Measurements from ENCODE around the gene LECT2. TPM values are rescaled to one million over a fixed set of nuclear protein-coding genes. Genes with fewer than 3 reads are reported as not detected.

LECT2 gene
- total RNA-seq, 2 donors from 2014 or later, result not detected

- TF ChIP-seq, protein P1, sequence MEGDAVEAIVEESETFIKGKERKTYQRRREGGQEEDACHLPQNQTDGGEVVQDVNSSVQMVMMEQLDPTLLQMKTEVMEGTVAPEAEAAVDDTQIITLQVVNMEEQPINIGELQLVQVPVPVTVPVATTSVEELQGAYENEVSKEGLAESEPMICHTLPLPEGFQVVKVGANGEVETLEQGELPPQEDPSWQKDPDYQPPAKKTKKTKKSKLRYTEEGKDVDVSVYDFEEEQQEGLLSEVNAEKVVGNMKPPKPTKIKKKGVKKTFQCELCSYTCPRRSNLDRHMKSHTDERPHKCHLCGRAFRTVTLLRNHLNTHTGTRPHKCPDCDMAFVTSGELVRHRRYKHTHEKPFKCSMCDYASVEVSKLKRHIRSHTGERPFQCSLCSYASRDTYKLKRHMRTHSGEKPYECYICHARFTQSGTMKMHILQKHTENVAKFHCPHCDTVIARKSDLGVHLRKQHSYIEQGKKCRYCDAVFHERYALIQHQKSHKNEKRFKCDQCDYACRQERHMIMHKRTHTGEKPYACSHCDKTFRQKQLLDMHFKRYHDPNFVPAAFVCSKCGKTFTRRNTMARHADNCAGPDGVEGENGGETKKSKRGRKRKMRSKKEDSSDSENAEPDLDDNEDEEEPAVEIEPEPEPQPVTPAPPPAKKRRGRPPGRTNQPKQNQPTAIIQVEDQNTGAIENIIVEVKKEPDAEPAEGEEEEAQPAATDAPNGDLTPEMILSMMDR (IDR thresholded peaks at IDR 0.05), result no peak
- Histone ChIP-seq H3K4me3 (peak overlapping the region; percentile 29), H3K27ac (no peak overlapping the region), H3K4me1 (ENCODE audit: control insufficient read depth in 1 of 2, low read depth in 2 of 2) (peaks cover 5 to 18% of the 10 kb centered on the region in 2 donors), H3K36me3 (no peaks in the 10 kb centered on the region), H3K27me3 (replicated peaks; ENCODE audit: insufficient read depth) (no peaks in the 10 kb centered on the region), H3K9me3 (no peaks in the 10 kb centered on the region)
- no peak for DNase-seq (ENCODE audit: low spot score)
- no peak for ATAC-seq (ENCODE audit: insufficient number of reproducible peaks, low FRiP score, low read depth)
Measured at GRCh38 chr5:135995976-135996375, 41.2 kb upstream of the LECT2 start.

DNA sequence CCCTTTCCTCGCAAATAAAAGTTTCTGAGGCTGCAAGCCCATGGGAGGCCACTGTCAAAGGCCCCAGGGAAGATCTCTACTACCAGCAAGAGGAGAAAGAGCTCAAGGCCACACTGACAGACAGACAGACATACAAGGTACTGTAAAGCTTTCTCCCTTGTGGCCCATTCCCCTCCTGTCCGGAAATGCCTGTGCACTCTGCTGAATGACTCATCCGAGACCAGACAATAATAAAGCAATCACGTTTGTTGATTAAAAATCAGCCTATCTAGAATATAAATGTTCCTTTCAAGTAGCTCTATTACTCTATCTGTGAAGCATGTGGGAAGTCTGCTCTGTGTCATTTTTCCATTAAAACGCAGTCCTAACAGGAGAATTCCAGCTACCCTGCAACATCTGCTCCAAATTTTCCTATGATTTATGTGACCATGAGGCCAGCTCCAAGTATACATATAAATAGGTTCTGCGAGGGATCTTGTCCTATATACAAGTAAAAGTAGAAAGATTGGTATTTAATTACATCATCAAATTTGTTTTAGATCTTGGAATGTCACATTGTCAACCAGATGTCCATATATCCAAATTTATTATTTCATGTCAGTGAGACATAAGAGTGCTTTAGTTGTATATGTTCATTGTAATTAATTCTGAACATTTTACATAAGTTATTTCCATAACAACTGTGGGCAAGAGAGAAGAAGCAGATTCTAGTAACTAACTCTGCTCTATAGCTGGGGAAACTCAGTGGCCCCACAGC lies 39.3 kb upstream of the LECT2 start:
- H3K27me3 ChIP-seq (replicated peaks; ENCODE audit: insufficient read depth), result no peaks in the 10 kb centered on the region
- no peak overlapping the region for H3K4me3 ChIP-seq
- TF ChIP-seq, protein P1 (IDR thresholded peaks at IDR 0.05), result no peak
- no peak overlapping the region for H3K27ac ChIP-seq
- peaks cover 5 to 18% of the 10 kb centered on the region in 2 donors for H3K4me1 ChIP-seq (ENCODE audit: control insufficient read depth in 1 of 2, low read depth in 2 of 2)
- DNase-seq (ENCODE audit: low spot score) (no peak), ATAC-seq (ENCODE audit: insufficient number of reproducible peaks, low FRiP score, low read depth) (no peak)
- no peaks in the 10 kb centered on the region for H3K9me3 ChIP-seq
- no peaks in the 10 kb centered on the region for H3K36me3 ChIP-seq

DNA sequence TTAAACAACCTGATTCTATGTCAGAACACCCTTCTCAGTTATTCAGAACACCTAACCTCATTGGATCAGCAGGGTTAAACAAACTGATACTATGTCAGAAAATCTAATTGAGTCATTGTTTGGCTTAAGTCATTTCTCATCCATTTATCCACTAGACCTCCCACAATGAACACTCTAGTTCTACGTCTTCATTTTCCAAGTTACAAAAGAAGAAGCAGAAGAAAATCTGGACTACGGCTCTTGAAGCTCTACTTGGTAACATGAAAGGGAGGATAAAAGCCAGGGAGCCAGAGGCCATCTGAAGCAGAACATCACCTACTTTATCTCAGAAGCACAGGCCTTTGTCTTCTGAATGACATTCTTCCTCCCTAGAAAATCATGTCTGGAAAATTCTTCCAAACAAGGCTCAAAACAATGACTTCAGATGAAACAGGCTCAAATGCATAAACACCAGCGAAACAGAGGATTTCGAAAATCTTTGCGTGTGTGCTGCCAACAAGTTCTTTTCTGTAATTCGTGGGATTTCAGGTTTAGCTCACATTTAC lies 38.6 kb upstream of the LECT2 start:
- Histone ChIP-seq H3K4me3 (no peak overlapping the region), H3K36me3 (no peaks in the 10 kb centered on the region), H3K9me3 (no peaks in the 10 kb centered on the region), H3K27me3 (replicated peaks; ENCODE audit: insufficient read depth) (no peaks in the 10 kb centered on the region), H3K27ac (no peak overlapping the region), H3K4me1 (ENCODE audit: control insufficient read depth in 1 of 2, low read depth in 2 of 2) (peaks cover 5 to 18% of the 10 kb centered on the region in 2 donors)
- TF ChIP-seq, protein P1 (IDR thresholded peaks at IDR 0.05), result no peak
- ATAC-seq (ENCODE audit: insufficient number of reproducible peaks, low FRiP score, low read depth) (no peak), DNase-seq (ENCODE audit: low spot score) (no peak)

DNA sequence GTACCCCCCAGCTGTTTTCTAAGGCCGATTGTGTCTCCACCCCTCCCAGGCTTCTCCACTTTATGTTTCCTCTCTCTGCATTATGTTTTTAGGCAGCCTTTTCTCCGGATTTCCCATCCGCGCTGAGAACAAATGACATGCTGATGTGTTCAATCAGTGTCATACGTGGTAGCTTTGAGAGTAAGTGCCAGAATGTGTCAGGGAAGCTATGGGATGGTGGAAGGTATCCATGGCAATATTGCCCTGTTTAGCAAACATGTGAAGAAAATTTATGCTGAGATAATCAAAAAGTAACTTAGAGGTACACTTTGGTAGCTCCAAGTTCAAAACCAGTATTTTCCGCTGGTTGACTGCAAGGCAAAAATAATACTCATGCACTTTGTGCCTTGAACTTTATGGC lies 36.6 kb upstream of the LECT2 start:
- no peak overlapping the region for H3K4me3 ChIP-seq
- ATAC-seq (ENCODE audit: insufficient number of reproducible peaks, low FRiP score, low read depth), result no peak
- no peaks in the 10 kb centered on the region for H3K27me3 ChIP-seq (replicated peaks; ENCODE audit: insufficient read depth)
- DNase-seq (ENCODE audit: low spot score), result no peak
- peaks cover 12 to 29% of the 10 kb centered on the region in 2 donors for H3K4me1 ChIP-seq (ENCODE audit: control insufficient read depth in 1 of 2, low read depth in 2 of 2)
- no peaks in the 10 kb centered on the region for H3K9me3 ChIP-seq
- H3K27ac ChIP-seq, result no peak overlapping the region
- no peaks in the 10 kb centered on the region for H3K36me3 ChIP-seq
- TF ChIP-seq, protein P1 (IDR thresholded peaks at IDR 0.05), result no peak

DNA sequence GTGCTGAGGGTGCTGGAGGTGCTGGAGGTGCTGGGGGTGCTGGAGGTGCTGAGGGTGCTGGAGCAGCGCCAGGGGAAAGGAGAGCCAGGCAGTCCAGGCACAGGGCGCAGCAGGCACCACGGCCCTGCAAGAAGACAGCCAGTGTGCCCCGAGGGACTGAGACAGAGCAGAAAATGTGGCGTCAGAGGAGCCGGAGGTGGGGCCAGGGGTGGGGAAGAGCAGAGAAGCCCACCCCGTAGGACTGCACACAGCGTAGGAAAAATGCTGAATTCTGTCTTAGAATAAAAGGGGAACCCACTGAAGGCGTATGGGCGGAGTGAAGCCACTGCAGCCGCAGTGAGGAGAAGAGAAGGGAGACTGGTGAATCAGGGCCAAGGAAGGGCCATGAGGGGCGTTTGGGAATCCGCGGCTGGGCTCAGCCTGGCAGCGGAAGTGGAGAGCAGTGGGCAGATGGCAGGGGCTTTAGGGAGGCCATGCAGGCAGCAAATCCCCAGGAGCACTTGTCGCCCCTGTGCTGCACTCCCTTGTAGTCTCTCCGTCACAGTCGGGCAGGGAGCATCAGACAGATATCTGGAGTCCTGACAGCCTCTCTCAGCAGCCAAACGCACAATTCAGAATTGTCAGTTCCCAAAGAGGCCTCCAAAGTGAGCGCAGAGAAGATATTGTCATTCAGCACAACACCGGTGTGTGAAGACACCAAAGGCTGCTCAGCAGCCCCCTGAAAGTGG lies 35.9 kb upstream of the LECT2 start:
- ATAC-seq (ENCODE audit: insufficient number of reproducible peaks, low FRiP score, low read depth) (no peak), DNase-seq (ENCODE audit: low spot score) (no peak)
- Histone ChIP-seq H3K27ac (no peak overlapping the region), H3K36me3 (no peaks in the 10 kb centered on the region), H3K4me1 (ENCODE audit: control insufficient read depth in 1 of 2, low read depth in 2 of 2) (peaks cover 14 to 28% of the 10 kb centered on the region in 2 donors), H3K4me3 (no peak overlapping the region), H3K9me3 (no peaks in the 10 kb centered on the region), H3K27me3 (replicated peaks; ENCODE audit: insufficient read depth) (no peaks in the 10 kb centered on the region)
- TF ChIP-seq, protein P1 (IDR thresholded peaks at IDR 0.05), result no peak
